PC-3 (cell line): ENCODE measurements around the gene TPCN2. TPM values are rescaled to one million over a fixed set of nuclear protein-coding genes. Genes with fewer than 3 reads are reported as not detected.
"Not testable (repeated sequence)": the region's sequence is repeated elsewhere in the genome, so short reads cannot be mapped to it uniquely, and the experiment has no call there.

ENCODE experiments used
- ATAC-seq: fragments of 200-7000 bp; cut with Tn5 transposase; 2 replicates; pipeline ENCODE4 v1.9.1; 2020; ENCODE audit warnings: mild to moderate bottlenecking, moderate library complexity
- BruUV-seq: library from RNA; stranded (reverse); fragments of 400-500 nt; replicated peaks from 2 replicates; lab custom pipeline; 2021; lab: Mats Ljungman, UMichigan
- CTCF ChIA-PET: fragments of 300-600 bp; sonication (Branson Sonifier 250); formaldehyde crosslinking; loops from one replicate; lab custom pipeline; 2022; ENCODE audit warnings: antibody characterized with exemption; lab: Charles Lee
- POLR2A ChIA-PET: fragments of 300-600 bp; sonication (Branson Sonifier 250); formaldehyde crosslinking; loops from one replicate; lab custom pipeline; 2022; ENCODE audit warnings: antibody characterized with exemption; ENCODE audit not compliant: unreplicated experiment; lab: Charles Lee
- DNase-seq: peaks from one replicate; pipeline ENCODE4 v3.0.0-alpha.2; 2015
- H2AFZ ChIP-seq: fragments of 300-600 bp; sonication (generic); 2 replicates; pipeline ENCODE4 v1.6.0; 2016; ENCODE audit warnings: antibody characterized with exemption, low read length
- H3F3A ChIP-seq: fragments of 300-600 bp; sonication (generic); one replicate; pipeline ENCODE4 v1.6.0; 2017; ENCODE audit warnings: antibody characterized with exemption, low read length, control low read depth, mild to moderate bottlenecking; ENCODE audit not compliant: unreplicated experiment
- H3K27ac ChIP-seq: fragments of 300-600 bp; sonication (generic); 2 replicates; pipeline ENCODE4 v1.5.1; 2016; ENCODE audit warnings: mild to moderate bottlenecking, low read length
- H3K27me3 ChIP-seq: fragments of 300-600 bp; sonication (generic); 2 replicates; pipeline ENCODE4 v1.6.1; 2016; ENCODE audit warnings: low read length, mixed read lengths
- H3K36me3 ChIP-seq: fragments of 300-600 bp; sonication (generic); 2 replicates; pipeline ENCODE4 v1.6.1; 2016; ENCODE audit warnings: low read depth, mixed run types, low read length, mixed read lengths
- H3K4me1 ChIP-seq: fragments of 300-600 bp; sonication (generic); 2 replicates; pipeline ENCODE4 v1.5.1; 2016; ENCODE audit warnings: low read length; ENCODE audit not compliant: insufficient read depth
- H3K4me2 ChIP-seq: fragments of 300-600 bp; sonication (generic); 2 replicates; pipeline ENCODE4 v1.6.0; 2016; ENCODE audit warnings: low read length
- H3K4me3 ChIP-seq: fragments of 300-600 bp; sonication (generic); 2 replicates; pipeline ENCODE4 v1.5.1; 2016; ENCODE audit warnings: mild to moderate bottlenecking, low read length, mixed read lengths
- H3K79me2 ChIP-seq: fragments of 300-600 bp; sonication (generic); 2 replicates; pipeline ENCODE4 v1.6.1; 2017; ENCODE audit warnings: low read length, mixed read lengths
- H3K9ac ChIP-seq: fragments of 300-600 bp; sonication (generic); 2 replicates; pipeline ENCODE4 v1.6.0; 2016; ENCODE audit warnings: mild to moderate bottlenecking, low read length
- H3K9me2 ChIP-seq: fragments of 300-600 bp; sonication (generic); replicated peaks from 2 replicates; pipeline ENCODE4 v1.6.1; 2016; ENCODE audit warnings: mixed run types, low read length, mixed read lengths
- H3K9me3 ChIP-seq: fragments of 300-600 bp; sonication (generic); 2 replicates; pipeline ENCODE4 v1.6.1; 2016; ENCODE audit warnings: low read length, mixed read lengths
- H4K20me1 ChIP-seq: fragments of 300-600 bp; sonication (generic); 2 replicates; pipeline ENCODE4 v1.6.1; 2016; ENCODE audit warnings: low read length, mixed read lengths
- CTCF ChIP-seq: fragments of 300-600 bp; sonication (generic); conservative IDR thresholded peaks from 2 replicates; pipeline ENCODE4 v1.5.1; 2017; ENCODE audit warnings: antibody characterized with exemption, low read depth, mild to moderate bottlenecking, low read length
- EZH2 ChIP-seq: fragments of 300-600 bp; sonication (generic); IDR thresholded peaks from one replicate; pipeline ENCODE4 v1.6.1; 2017; ENCODE audit warnings: antibody characterized with exemption, mild to moderate bottlenecking, low read length; ENCODE audit not compliant: unreplicated experiment
- EZH2phosphoT487 ChIP-seq: fragments of 300-600 bp; sonication (generic); IDR thresholded peaks from 2 replicates; pipeline ENCODE4 v1.6.1; 2018; ENCODE audit warnings: mild to moderate bottlenecking, antibody characterized with exemption, low read length, borderline replicate concordance
- intact Hi-C: fragments of 100-400 bp; cut with micrococcal nuclease; formaldehyde crosslinking; loops from 2 replicates; pipeline ENCODE4 v1.9.0; 2023
- total RNA-seq: library from RNA; depleted of rRNA; stranded (reverse); fragments of >200 nt; gene quantifications from 2 replicates; pipeline ENCODE4 v1.2.3, GENCODE V29; 2014

TPCN2 gene
- total RNA-seq, 1 experiment from 2014 or later = 13.0 TPM

- H3K4me1 ChIP-seq = peaks cover 31% of the 10 kb centered on the region
- BruUV-seq = no TSS peak
- H2AFZ ChIP-seq = no peak overlapping the region
- TF ChIP-seq EZH2 = no peak
- TF ChIP-seq CTCF = no peak
- TF ChIP-seq EZH2phosphoT487 = no peak
- no peaks in the 10 kb centered on the region for H3K79me2 ChIP-seq
- H3K27me3 ChIP-seq = no peaks in the 10 kb centered on the region
- CTCF ChIA-PET = no interaction called here
- H3K9ac ChIP-seq = peak overlapping the region; percentile 49
- H3F3A ChIP-seq = no peaks in the 10 kb centered on the region
- ATAC-seq = no peak
- H3K4me3 ChIP-seq = no peak overlapping the region
- DNase-seq = peak; percentile 44
- no peaks in the 10 kb centered on the region for H3K9me3 ChIP-seq
- no peaks in the 10 kb centered on the region for H4K20me1 ChIP-seq
- 0 out of 2 replicates have a peak overlapping the region, but pooled peaks have one; percentile 1 for H3K4me2 ChIP-seq
- H3K36me3 ChIP-seq = peaks cover 5% of the 10 kb centered on the region; the same call in 1 of the 2 replicates
- POLR2A ChIA-PET = no interaction called here
- intact Hi-C loops = no loop called here
- H3K9me2 ChIP-seq = no peaks in the 10 kb centered on the region
- peak overlapping the region; percentile 77 for H3K27ac ChIP-seq
Measured at GRCh38 chr11:69076129-69076791, 27.5 kb downstream of the TPCN2 start.

- H3K4me2 ChIP-seq, ATAC-seq, intact Hi-C loops, H2AFZ ChIP-seq, H3K79me2 ChIP-seq, POLR2A ChIA-PET, H3K9me3 ChIP-seq, H3K9ac ChIP-seq, H3K4me3 ChIP-seq, H3K9me2 ChIP-seq, CTCF ChIA-PET, H3K36me3 ChIP-seq, H4K20me1 ChIP-seq, BruUV-seq, H3K27ac ChIP-seq, DNase-seq, H3F3A ChIP-seq, H3K27me3 ChIP-seq: not testable (repeated sequence)
- peaks cover 31% of the 10 kb centered on the region for H3K4me1 ChIP-seq
Measured at GRCh38 chr11:69076977-69077376, 28.2 kb downstream of the TPCN2 start.

GRCh38 chr11:69078508-69078907, 29.8 kb downstream of the TPCN2 start:
- Histone ChIP-seq H3K9ac (no peak overlapping the region), H3K9me2 (no peaks in the 10 kb centered on the region), H3K4me1 (peaks cover 31% of the 10 kb centered on the region), H3K4me3 (no peak overlapping the region), H4K20me1 (no peaks in the 10 kb centered on the region), H3K4me2 (no peak overlapping the region), H3F3A (no peaks in the 10 kb centered on the region), H3K27ac (no peak overlapping the region), H3K36me3 (peaks cover 7% of the 10 kb centered on the region; the same call in 1 of the 2 replicates), H2AFZ (no peak overlapping the region), H3K9me3 (no peaks in the 10 kb centered on the region), H3K79me2 (no peaks in the 10 kb centered on the region), H3K27me3 (no peaks in the 10 kb centered on the region)
- intact Hi-C loops = no loop called here
- TF ChIP-seq CTCF (no peak), EZH2phosphoT487 (no peak), EZH2 (no peak)
- CTCF ChIA-PET = no interaction called here
- no peak for DNase-seq
- POLR2A ChIA-PET = no interaction called here
- BruUV-seq = no TSS peak
- ATAC-seq = no peak
